ENCODE results near the gene KCNH2. TPM values are rescaled to one million over a fixed set of nuclear protein-coding genes. Genes with fewer than 3 reads are reported as not detected.

KCNH2 gene
- total and polyA plus RNA-seq, 7 donors, result 0.46 to 107 (median 40.6) TPM

DNA sequence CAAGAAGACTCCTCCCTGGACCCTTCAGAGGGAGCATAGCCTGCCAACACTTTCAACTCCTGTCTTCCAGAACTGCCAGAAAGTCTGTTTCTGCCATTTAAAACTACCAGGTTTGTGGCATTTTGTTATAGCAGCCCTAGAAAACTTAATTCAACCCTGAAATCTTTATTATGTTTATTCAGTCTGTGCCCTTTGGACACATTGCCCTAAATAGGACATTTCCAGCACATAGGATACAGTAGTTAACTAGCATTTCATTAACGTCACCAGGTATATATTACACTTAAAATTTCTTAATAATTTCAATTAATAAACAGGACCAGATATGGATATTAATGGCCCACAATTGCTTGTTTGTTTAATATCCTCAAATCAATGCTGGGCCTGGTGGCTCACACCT, 54.3 kb downstream of the KCNH2 start:
- no peaks in the 10 kb centered on the region for H3K9me3 ChIP-seq
- peaks cover 0 to 30% (median 19%) of the 10 kb centered on the region in 4 donors for H3K4me1 ChIP-seq
- H3K27ac ChIP-seq, result no peak overlapping the region
- 12 to 59% methylated on average over 1 of the region's 1 CpG for WGBS, 2 donors
- intact Hi-C loops (cut with DNase I), result no loop called here
- no peak overlapping the region for H3K4me3 ChIP-seq
- no peaks in the 10 kb centered on the region for H3K27me3 ChIP-seq
- TF ChIP-seq POLR2A (IDR thresholded peaks at IDR 0.05), result no peak
- TF ChIP-seq, protein P1, sequence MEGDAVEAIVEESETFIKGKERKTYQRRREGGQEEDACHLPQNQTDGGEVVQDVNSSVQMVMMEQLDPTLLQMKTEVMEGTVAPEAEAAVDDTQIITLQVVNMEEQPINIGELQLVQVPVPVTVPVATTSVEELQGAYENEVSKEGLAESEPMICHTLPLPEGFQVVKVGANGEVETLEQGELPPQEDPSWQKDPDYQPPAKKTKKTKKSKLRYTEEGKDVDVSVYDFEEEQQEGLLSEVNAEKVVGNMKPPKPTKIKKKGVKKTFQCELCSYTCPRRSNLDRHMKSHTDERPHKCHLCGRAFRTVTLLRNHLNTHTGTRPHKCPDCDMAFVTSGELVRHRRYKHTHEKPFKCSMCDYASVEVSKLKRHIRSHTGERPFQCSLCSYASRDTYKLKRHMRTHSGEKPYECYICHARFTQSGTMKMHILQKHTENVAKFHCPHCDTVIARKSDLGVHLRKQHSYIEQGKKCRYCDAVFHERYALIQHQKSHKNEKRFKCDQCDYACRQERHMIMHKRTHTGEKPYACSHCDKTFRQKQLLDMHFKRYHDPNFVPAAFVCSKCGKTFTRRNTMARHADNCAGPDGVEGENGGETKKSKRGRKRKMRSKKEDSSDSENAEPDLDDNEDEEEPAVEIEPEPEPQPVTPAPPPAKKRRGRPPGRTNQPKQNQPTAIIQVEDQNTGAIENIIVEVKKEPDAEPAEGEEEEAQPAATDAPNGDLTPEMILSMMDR (IDR thresholded peaks at IDR 0.05), result no peak
- no peak for TF ChIP-seq EP300 (IDR thresholded peaks at IDR 0.05)
- no peak for TF ChIP-seq POLR2AphosphoS5 (IDR thresholded peaks at IDR 0.05)
- DNase-seq, result no peak
- H3K36me3 ChIP-seq, result no peaks in the 10 kb centered on the region

DNA sequence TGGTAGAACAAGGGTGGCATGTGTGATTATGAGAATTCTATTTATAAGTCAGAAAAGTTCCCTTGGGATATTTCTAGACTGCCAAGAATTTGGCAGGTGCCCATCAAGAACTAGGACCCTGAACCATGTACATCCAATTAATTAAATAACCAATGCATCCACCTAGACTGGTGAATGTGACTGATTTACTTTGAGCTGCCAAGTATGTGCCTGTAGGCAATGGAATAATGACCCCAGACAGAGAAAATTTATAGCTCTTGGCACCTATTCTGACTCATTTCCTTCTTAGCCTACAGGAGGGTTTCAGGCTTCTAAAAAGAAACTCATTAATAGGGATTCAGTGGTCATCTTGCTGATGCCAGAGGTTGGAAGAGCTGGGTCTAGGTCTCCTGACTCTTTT, 54.9 kb downstream of the KCNH2 start:
- Histone ChIP-seq H3K27ac (no peak overlapping the region), H3K9me3 (no peaks in the 10 kb centered on the region), H3K27me3 (no peaks in the 10 kb centered on the region), H3K4me1 (peaks cover 0 to 36% (median 25%) of the 10 kb centered on the region in 4 donors), H3K4me3 (no peak overlapping the region), H3K36me3 (no peaks in the 10 kb centered on the region)
- TF ChIP-seq, protein P1 (IDR thresholded peaks at IDR 0.05), result no peak
- TF ChIP-seq POLR2A (IDR thresholded peaks at IDR 0.05), result no peak
- no peak for TF ChIP-seq EP300 (IDR thresholded peaks at IDR 0.05)
- no peak for TF ChIP-seq POLR2AphosphoS5 (IDR thresholded peaks at IDR 0.05)
- intact Hi-C loops (cut with DNase I), result no loop called here
- no peak for DNase-seq

DNA sequence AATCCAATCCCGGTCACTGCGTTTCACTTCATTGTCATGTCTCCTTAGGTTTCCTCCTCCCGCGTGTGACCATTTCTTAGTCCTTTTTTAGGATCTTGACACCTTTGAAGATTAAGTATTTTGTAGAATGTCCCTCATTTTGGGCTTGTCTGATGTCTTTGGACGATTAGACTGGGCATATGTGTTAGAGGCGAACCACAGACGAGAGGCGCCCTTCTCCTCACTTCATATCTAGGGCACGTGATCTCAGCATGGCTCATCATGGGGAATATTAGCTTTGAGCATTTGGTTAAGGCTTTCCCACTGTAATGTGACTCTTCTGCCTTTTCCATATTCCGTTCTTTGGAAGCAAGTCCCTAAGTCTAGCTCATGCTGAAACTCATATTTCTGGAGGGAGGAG, 59.0 kb downstream of the KCNH2 start:
- no peak for TF ChIP-seq POLR2AphosphoS5 (IDR thresholded peaks at IDR 0.05)
- TF ChIP-seq EP300 (IDR thresholded peaks at IDR 0.05), result no peak
- TF ChIP-seq, protein P1 (IDR thresholded peaks at IDR 0.05), result no peak
- TF ChIP-seq POLR2A (IDR thresholded peaks at IDR 0.05), result no peak
- no peaks in the 10 kb centered on the region for H3K27me3 ChIP-seq
- 92 to 94% methylated on average over 10 of the region's 10 CpGs for WGBS, 2 donors

DNA sequence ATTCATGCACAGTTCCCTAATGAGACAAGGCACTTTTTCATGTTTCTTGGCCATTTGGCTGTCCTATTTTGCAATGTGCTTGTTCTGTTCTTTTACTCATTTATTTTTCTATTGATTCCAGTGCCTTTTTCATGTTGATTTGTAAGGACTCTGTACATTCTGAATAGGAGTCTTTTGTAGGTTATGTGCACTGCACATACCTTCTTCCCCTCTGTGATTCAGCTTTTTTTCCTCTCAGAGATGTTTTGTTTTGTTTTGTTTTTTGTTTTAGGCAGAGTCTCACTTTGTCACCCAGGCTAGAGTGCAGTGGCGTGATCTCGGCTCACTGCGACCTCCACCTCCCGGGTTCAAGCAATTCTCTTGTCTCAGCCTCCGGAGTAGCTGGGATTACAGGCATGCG, 59.7 kb downstream of the KCNH2 start:
- intact Hi-C loops (cut with DNase I), result no loop called here
- H3K4me3 ChIP-seq, result peak overlapping the region in 1 of 4 donors; percentile 1
- H3K4me1 ChIP-seq, result peaks cover 0 to 41% (median 35%) of the 10 kb centered on the region in 4 donors
- no peaks in the 10 kb centered on the region for H3K9me3 ChIP-seq
- H3K36me3 ChIP-seq, result no peaks in the 10 kb centered on the region
- TF ChIP-seq POLR2A (IDR thresholded peaks at IDR 0.05), result no peak
- no peak for TF ChIP-seq EP300 (IDR thresholded peaks at IDR 0.05)
- TF ChIP-seq POLR2AphosphoS5 (IDR thresholded peaks at IDR 0.05), result no peak
- TF ChIP-seq, protein P1 (IDR thresholded peaks at IDR 0.05), result no peak
- peak overlapping the region in 3 of 4 donors; percentile 42 to 60 (median 47) for H3K27ac ChIP-seq
- no peak for DNase-seq
- 91 to 95% methylated on average over 6 of the region's 6 CpGs for WGBS, 2 donors
- no peaks in the 10 kb centered on the region for H3K27me3 ChIP-seq

More for the DNA sequence above, 59.0 kb downstream of the KCNH2 start:
- no peak for DNase-seq
- Histone ChIP-seq H3K9me3 (no peaks in the 10 kb centered on the region), H3K4me1 (peaks cover 0 to 47% (median 35%) of the 10 kb centered on the region in 4 donors), H3K4me3 (no peak overlapping the region), H3K36me3 (no peaks in the 10 kb centered on the region), H3K27ac (peak overlapping the region in 1 of 4 donors; percentile 60)
- intact Hi-C loops (cut with DNase I), result no loop called here

DNA sequence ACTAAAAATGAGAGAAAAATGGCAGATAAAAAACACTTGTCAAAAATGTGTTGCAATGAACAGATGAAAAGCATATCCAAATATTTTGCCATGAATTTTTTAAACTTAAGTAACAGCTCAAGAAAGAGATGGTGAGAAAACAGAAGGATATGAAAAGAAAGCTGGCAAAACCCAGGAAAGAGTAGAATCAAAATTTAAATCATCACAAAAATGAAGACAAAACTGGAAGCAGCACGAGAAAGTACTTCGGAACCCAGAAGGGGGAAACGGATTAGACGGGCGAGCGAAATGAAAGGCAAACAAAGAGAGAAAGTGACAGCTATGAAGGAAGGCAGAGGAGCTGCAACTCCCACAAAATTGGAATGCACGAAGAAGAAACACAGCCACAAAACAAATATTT, 60.2 kb downstream of the KCNH2 start:
- Histone ChIP-seq H3K9me3 (no peaks in the 10 kb centered on the region), H3K4me3 (peak overlapping the region in 1 of 4 donors; percentile 1), H3K36me3 (no peaks in the 10 kb centered on the region), H3K27ac (peak overlapping the region in 3 of 4 donors; percentile 42 to 60 (median 47)), H3K27me3 (no peaks in the 10 kb centered on the region), H3K4me1 (peaks cover 0 to 40% (median 35%) of the 10 kb centered on the region in 4 donors)
- 68 to 81% methylated on average over 7 of the region's 7 CpGs for WGBS, 2 donors
- no peak for DNase-seq
- no peak for TF ChIP-seq EP300 (IDR thresholded peaks at IDR 0.05)
- TF ChIP-seq POLR2AphosphoS5 (IDR thresholded peaks at IDR 0.05), result peak in 2 of 4 donors; percentile 41 to 42
- TF ChIP-seq, protein P1 (IDR thresholded peaks at IDR 0.05), result no peak
- intact Hi-C loops (cut with DNase I), result no loop called here
